Heart left ventricle (tissue), 16 donors: ENCODE results near the gene S1PR3. TPM values are rescaled to one million over a fixed set of nuclear protein-coding genes. Genes with fewer than 3 reads are reported as not detected.

Experiments used
- ATAC-seq, 4 donors: fragments of 200-7000 bp; cut with Tn5 transposase; one replicate each; pipeline ENCODE4 v1.9.1; 2020 to 2022; ENCODE audit warnings: moderate library complexity in 4 of 4, mild to moderate bottlenecking in 3 of 4, moderate number of reproducible peaks in 1 of 4
- DNase-seq, 5 donors: peaks; one replicate each; pipeline ENCODE4 v3.0.0-alpha.2; 2020
- H3K27ac ChIP-seq, 12 donors: fragments of 200-600 bp; sonication (generic) in 4 of 12; one replicate each; pipeline versions ENCODE4 v1.5.0 to v1.8.0; 2016 to 2022; ENCODE audit warnings: mild to moderate bottlenecking in 2 of 12
- H3K27me3 ChIP-seq, 9 donors: fragments of 200-600 bp; sonication (generic) in 2 of 9; one replicate each; pipeline versions ENCODE4 v1.5.1 to v1.8.0; 2016 to 2022; ENCODE audit warnings: mild to moderate bottlenecking in 3 of 9
- H3K36me3 ChIP-seq, 9 donors: fragments of 200-600 bp; sonication (generic) in 2 of 9; one replicate each; pipeline versions ENCODE4 v1.5.0 to v1.8.0; 2018 to 2022; ENCODE audit warnings: mild to moderate bottlenecking in 2 of 9
- H3K4me1 ChIP-seq, 12 donors: fragments of 200-600 bp; sonication (generic) in 4 of 12; one replicate each; pipeline versions ENCODE4 v1.5.0 to v1.8.0; 2016 to 2022; ENCODE audit warnings: mild to moderate bottlenecking in 3 of 12
- H3K4me3 ChIP-seq, 12 donors: fragments of 200-600 bp; sonication (generic) in 4 of 12; one replicate each; pipeline versions ENCODE4 v1.5.0 to v1.8.0; 2017 to 2022; ENCODE audit warnings: mild to moderate bottlenecking in 9 of 12, moderate library complexity in 4 of 12
- H3K9me3 ChIP-seq, 12 donors: fragments of 200-600 bp; sonication (generic) in 4 of 12; one replicate each; pipeline versions ENCODE4 v1.5.0 to v1.8.0; 2016 to 2022; ENCODE audit warnings: mild to moderate bottlenecking in 1 of 12
- POLR2A ChIP-seq, 2 donors: fragments of 450-650 bp; IDR thresholded peaks; one replicate each; pipeline ENCODE4 v1.6.1; 2017; ENCODE audit warnings: antibody characterized with exemption in 2 of 2, mild to moderate bottlenecking in 2 of 2, moderate library complexity in 2 of 2
- WGBS, 4 donors: extraction: QIAGEN DNeasy Blood & Tissue Kit in 2 of 4; methylation state at CpG; one replicate each; pipeline versions ENCODE4 v1.1.5 to v1.1.7; 2013 to 2018; 5-methylcytosine and 5-hydroxymethylcytosine counted together
- intact Hi-C, 10 donors: fragments of 100-400 bp; cut with DNase I; formaldehyde crosslinking; loops; one replicate each; pipeline versions ENCODE4 v1.11.1 to v1.14.2; 2022
- polyA plus RNA-seq, 2 donors: library from polyadenylated mRNA; stranded (reverse); fragments of 200-250 nt; gene quantifications; one replicate each; pipeline ENCODE4 v1.2.3, GENCODE V29; 2013
- total RNA-seq, 9 donors: library from RNA; depleted of rRNA in 2 of 9; stranded (reverse); fragments of >200 nt in 2 of 9; fragmentation: NEBNext Ultra II Directional in 3 of 9; extraction: Animal tissue kit (Norgen Biotek cat#: 25700) in 3 of 9; gene quantifications; one replicate each; pipeline versions ENCODE4 v1.1.0 to v1.2.4, GENCODE V29; 2016 to 2023
- TF ChIP-seq, protein P1 (sequence below), 12 donors: fragments of 200-600 bp; sonication (generic) in 4 of 12; IDR thresholded peaks; one replicate each; pipeline versions ENCODE4 v1.5.0 to v1.8.0; 2018 to 2022; ENCODE audit warnings: antibody characterized with exemption in 12 of 12, mild to moderate bottlenecking in 5 of 12
- donor health status: ischemic (EF 13 %, LVEDD 7.1; RV severe dilation, severe dysfunction).
- donor health status: healthy with polysubstance abuse.
- donor health status: DM: no; HTN: yes; CAD: no.
- donor health status: DM: no; HTN: no; CAD: no.
- donor health status: ischemic (EF 25% LVEDD 6.9; RV normal size, moderate dysfunction).
- donor health status: ischemic (EF 25% LVEDD 5.7; RV mildly dilated, moderate dysfunction).
- donor health status: healthy.
- donor health status: DM: yes; HTN: yes; CAD: no.
- donor health status: ischemic (EF 35%, LVEDD 5.7; RV mildly dilated, moderate dysfunction).
- donor health status: nonischemic (EF 11% LVEDD 7.7; RV severe dilation, severe dysfunction).
- donor health status: DM: yes; HTN: yes; CAD: no.
- donor health status: PGD.
- donor health status: ischemic (EF 29% LVEDD 5.4; RV normal size, mild dysfunction).
- donor health status: nonischemic (EF 23%, LVEDD 6.1; RV moderate dilation, normal function).

Gene S1PR3
- total and polyA plus RNA-seq, 11 donors, result 7.4 to 50.3 (median 29.5) TPM

DNA sequence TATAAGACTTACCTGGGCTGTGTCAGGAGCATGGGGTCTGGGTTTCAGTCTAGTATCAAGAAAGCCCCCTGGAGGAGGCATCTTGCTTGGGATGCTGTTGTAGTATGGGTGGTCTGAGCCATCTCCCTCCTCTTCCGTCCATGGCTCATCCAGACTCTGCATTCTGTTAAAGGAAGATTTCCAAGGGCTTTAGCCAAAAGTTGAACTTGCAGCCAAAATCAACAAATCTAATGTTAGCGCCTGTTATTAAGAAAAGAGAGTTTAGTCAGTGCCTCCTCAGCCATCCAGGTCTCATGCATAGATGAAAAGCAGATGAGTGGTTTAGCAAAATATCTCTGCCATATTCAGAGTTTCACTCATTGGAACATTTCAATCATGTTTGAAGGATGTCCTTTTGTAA, 55.6 kb downstream of the S1PR3 start:
- no peak for TF ChIP-seq POLR2A (IDR thresholded peaks at IDR 0.05)
- TF ChIP-seq, protein P1, sequence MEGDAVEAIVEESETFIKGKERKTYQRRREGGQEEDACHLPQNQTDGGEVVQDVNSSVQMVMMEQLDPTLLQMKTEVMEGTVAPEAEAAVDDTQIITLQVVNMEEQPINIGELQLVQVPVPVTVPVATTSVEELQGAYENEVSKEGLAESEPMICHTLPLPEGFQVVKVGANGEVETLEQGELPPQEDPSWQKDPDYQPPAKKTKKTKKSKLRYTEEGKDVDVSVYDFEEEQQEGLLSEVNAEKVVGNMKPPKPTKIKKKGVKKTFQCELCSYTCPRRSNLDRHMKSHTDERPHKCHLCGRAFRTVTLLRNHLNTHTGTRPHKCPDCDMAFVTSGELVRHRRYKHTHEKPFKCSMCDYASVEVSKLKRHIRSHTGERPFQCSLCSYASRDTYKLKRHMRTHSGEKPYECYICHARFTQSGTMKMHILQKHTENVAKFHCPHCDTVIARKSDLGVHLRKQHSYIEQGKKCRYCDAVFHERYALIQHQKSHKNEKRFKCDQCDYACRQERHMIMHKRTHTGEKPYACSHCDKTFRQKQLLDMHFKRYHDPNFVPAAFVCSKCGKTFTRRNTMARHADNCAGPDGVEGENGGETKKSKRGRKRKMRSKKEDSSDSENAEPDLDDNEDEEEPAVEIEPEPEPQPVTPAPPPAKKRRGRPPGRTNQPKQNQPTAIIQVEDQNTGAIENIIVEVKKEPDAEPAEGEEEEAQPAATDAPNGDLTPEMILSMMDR (IDR thresholded peaks at IDR 0.05), result no peak
- H3K4me3 ChIP-seq, result peak overlapping the region in 1 of 12 donors; percentile 9
- peak; percentile 55 to 85 (median 76) for ATAC-seq
- intact Hi-C loops, result no loop called here
- peak overlapping the region in 2 of 12 donors; percentile 11 to 34 for H3K27ac ChIP-seq
- no peaks in the 10 kb centered on the region for H3K27me3 ChIP-seq
- DNase-seq, result no peak
- 51 to 71% (median 66%) methylated on average over 2 of the region's 2 CpGs for WGBS, 4 donors
- H3K9me3 ChIP-seq, result no peaks in the 10 kb centered on the region
- no peaks in the 10 kb centered on the region for H3K36me3 ChIP-seq
- peaks cover 0 to 13% (median 0%) of the 10 kb centered on the region in 12 donors for H3K4me1 ChIP-seq

DNA sequence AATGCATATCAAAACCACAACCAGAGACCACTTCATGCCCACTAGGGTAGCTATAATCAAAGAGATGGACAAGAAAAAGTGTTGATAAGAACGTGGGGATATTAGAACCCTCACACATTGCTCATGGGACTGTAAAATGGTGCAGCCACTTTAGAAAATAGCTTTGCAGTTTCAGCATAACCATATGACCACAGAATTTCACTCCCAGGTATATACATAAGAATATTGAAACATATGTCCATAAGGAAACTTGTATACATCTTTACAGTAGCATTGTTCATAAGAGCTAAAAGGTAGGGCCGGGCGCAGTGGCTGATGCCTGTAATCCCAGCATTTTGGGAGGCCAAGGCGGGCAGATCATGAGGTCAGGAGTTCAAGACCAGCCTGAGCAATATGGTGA, 56.4 kb downstream of the S1PR3 start:
- Histone ChIP-seq H3K9me3 (no peaks in the 10 kb centered on the region), H3K4me1 (peaks cover 0 to 17% (median 0%) of the 10 kb centered on the region in 12 donors), H3K27me3 (no peaks in the 10 kb centered on the region), H3K4me3 (no peak overlapping the region), H3K36me3 (no peaks in the 10 kb centered on the region), H3K27ac (no peak overlapping the region)
- TF ChIP-seq POLR2A (IDR thresholded peaks at IDR 0.05), result no peak
- TF ChIP-seq, protein P1 (IDR thresholded peaks at IDR 0.05), result no peak
- intact Hi-C loops, result no loop called here
- no peak for ATAC-seq
- 75 to 84% (median 81%) methylated on average over 4 of the region's 4 CpGs for WGBS, 4 donors
- no peak for DNase-seq

DNA sequence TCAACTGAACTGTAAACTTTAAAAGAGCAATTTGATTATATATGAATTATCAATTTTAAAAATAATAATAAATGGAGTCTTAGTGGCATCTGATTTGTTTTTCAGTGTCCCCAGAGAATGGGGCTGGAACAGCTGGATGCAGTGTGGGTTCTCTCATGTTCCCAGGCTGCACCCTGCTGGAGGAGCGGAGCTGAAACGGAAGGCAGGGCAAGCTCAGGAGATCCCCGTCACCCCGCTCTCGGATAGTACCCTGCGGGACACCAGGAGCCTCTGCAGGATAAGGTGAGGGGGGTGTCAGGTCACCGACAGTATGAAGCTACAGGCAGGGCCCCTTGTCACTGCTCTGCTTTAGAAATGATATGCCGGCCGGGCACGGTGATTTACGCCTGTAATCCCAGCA, 57.3 kb downstream of the S1PR3 start:
- Histone ChIP-seq H3K27ac (no peak overlapping the region), H3K36me3 (no peaks in the 10 kb centered on the region), H3K9me3 (no peaks in the 10 kb centered on the region), H3K4me1 (peaks cover 0 to 21% (median 0%) of the 10 kb centered on the region in 12 donors), H3K27me3 (no peaks in the 10 kb centered on the region), H3K4me3 (no peak overlapping the region)
- DNase-seq (no peak), ATAC-seq (no peak)
- 87 to 91% (median 89%) methylated on average over 11 of the region's 11 CpGs for WGBS, 4 donors
- no peak for TF ChIP-seq POLR2A (IDR thresholded peaks at IDR 0.05)
- TF ChIP-seq, protein P1 (IDR thresholded peaks at IDR 0.05), result no peak
- intact Hi-C loops, result no loop called here

DNA sequence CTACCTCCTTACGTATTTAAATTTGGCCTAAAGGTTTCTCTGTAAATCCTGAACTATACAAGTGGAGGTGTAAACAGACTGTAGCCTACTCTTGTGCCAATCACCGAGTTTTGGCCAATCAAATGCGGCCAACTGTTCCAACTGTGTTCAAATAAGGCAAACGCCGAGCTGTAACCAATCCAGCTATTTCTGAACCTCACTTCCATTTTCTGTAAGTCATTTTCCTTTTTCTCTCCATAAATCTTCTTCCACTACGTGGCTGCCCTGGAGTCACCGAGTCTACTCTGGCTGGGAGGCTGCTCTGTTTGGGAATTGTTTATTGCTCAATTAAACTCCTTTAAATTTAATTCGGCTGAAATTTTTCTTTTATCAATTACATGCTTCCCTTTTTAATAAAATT, 58.4 kb downstream of the S1PR3 start:
- H3K27ac ChIP-seq, result no peak overlapping the region
- WGBS, 4 donors, result 88 to 93% (median 92%) methylated on average over 8 of the region's 8 CpGs
- DNase-seq (no peak), ATAC-seq (no peak)
- no peak overlapping the region for H3K4me3 ChIP-seq
- H3K36me3 ChIP-seq, result no peaks in the 10 kb centered on the region
- H3K27me3 ChIP-seq, result no peaks in the 10 kb centered on the region
- intact Hi-C loops, result loop anchor here in 1 of 10 donors (10.0 kb wide), 1 partner anchor 225 kb away; no protein-coding TSS in a partner anchor
- peaks cover 0 to 21% (median 0%) of the 10 kb centered on the region in 12 donors for H3K4me1 ChIP-seq
- no peaks in the 10 kb centered on the region for H3K9me3 ChIP-seq
- no peak for TF ChIP-seq POLR2A (IDR thresholded peaks at IDR 0.05)
- TF ChIP-seq, protein P1 (IDR thresholded peaks at IDR 0.05), result no peak
